Measurements from ENCODE around the gene PLEKHH1. TPM values are rescaled to one million over a fixed set of nuclear protein-coding genes. Genes with fewer than 3 reads are reported as not detected.

Gene PLEKHH1
- total RNA-seq, 1 donor from 2014 or later: 0.20 TPM

- Mint-ChIP-seq H3K9me3 (no peaks in the 10 kb centered on the region), H3K27me3 (no peaks in the 10 kb centered on the region), H3K4me3 (peak overlapping the region; percentile 88), H3K4me1 (peaks cover 76% of the 10 kb centered on the region), H3K36me3 (ENCODE audit: low read depth) (peaks cover 13% of the 10 kb centered on the region), H3K27ac (peak overlapping the region; percentile 99)
- CTCF ChIA-PET: interaction anchor here (1.6 to 4.1 kb wide), 5 partner anchors 27 to 128 kb away, joined by 4 to 21 read pairs (median 10); partner anchors contain the start of genes ATP6V1D and PIGH
- no peak for DNase-seq
- ATAC-seq (ENCODE audit: low read depth): no peak
- no peak for TF ChIP-seq CTCF (IDR thresholded peaks at IDR 0.05)
- intact Hi-C loops (cut with micrococcal nuclease): loop anchor here (1.0 kb wide), 1 partner anchor 180 kb away; no protein-coding TSS in a partner anchor
- POLR2A ChIA-PET: interaction anchor here (1.3 to 2.2 kb wide), 4 partner anchors 22 to 60 kb away, joined by 3 to 15 read pairs (median 10); no protein-coding TSS in a partner anchor
Observed at GRCh38 chr14:67487332-67487731, 45.8 kb upstream of the PLEKHH1 start.

- intact Hi-C loops (cut with micrococcal nuclease): loop anchor here (1.0 to 2.0 kb wide), 11 partner anchors 27 to 981 kb away; partner anchors contain the start of genes ARG2, EIF2S1, PIGH and RDH11
- ATAC-seq (ENCODE audit: low read depth): peak; percentile 85
- Mint-ChIP-seq H3K27me3 (no peaks in the 10 kb centered on the region), H3K4me1 (peaks cover 85% of the 10 kb centered on the region), H3K27ac (peak within 1 kb of the TSS; percentile 99), H3K4me3 (peak within 1 kb of the TSS; percentile 88), H3K9me3 (peaks cover 3% of the 10 kb centered on the region), H3K36me3 (ENCODE audit: low read depth) (peaks cover 16% of the 10 kb centered on the region)
- ChIA-PET CTCF (interaction anchor here (1.6 to 4.1 kb wide), 5 partner anchors 26 to 129 kb away, joined by 4 to 21 read pairs (median 10); partner anchors contain the start of genes ATP6V1D and PIGH), POLR2A (interaction anchor here (0.6 to 2.2 kb wide), 12 partner anchors 9 to 329 kb away, joined by 3 to 15 read pairs (median 4); partner anchors contain the start of genes ATP6V1D, EIF2S1 and PIGH)
- peak; percentile 84 for DNase-seq
- no peak for TF ChIP-seq CTCF (IDR thresholded peaks at IDR 0.05)
Observed at GRCh38 chr14:67487937-67488893, 44.9 kb upstream of the PLEKHH1 start, which contains the start of gene TMEM229B. Gene TMEM229B (minus strand): TSS chr14:67488721. CDS start chr14:67473923, 14,798 bp downstream.

GRCh38 chr14:67490196-67490595 is 42.9 kb upstream of the PLEKHH1 start:
- Mint-ChIP-seq H3K4me1 (peaks cover 81% of the 10 kb centered on the region), H3K36me3 (ENCODE audit: low read depth) (peaks cover 16% of the 10 kb centered on the region), H3K9me3 (peaks cover 6% of the 10 kb centered on the region), H3K4me3 (peak overlapping the region; percentile 28), H3K27ac (peak overlapping the region; percentile 99), H3K27me3 (no peaks in the 10 kb centered on the region)
- CTCF ChIA-PET: interaction anchor here (4.1 kb wide), 1 partner anchor 81 kb away, joined by 21 read pairs; no protein-coding TSS in a partner anchor
- ATAC-seq (ENCODE audit: low read depth): no peak
- intact Hi-C loops (cut with micrococcal nuclease): no loop called here
- TF ChIP-seq CTCF (IDR thresholded peaks at IDR 0.05): no peak
- no peak for DNase-seq
- POLR2A ChIA-PET: no interaction called here

- DNase-seq (no peak), ATAC-seq (ENCODE audit: low read depth) (no peak)
- intact Hi-C loops (cut with micrococcal nuclease): no loop called here
- peak overlapping the region; percentile 35 for H3K27ac Mint-ChIP-seq
- peaks cover 6% of the 10 kb centered on the region for H3K9me3 Mint-ChIP-seq
- no peak for TF ChIP-seq CTCF (IDR thresholded peaks at IDR 0.05)
- peaks cover 10% of the 10 kb centered on the region for H3K36me3 Mint-ChIP-seq (ENCODE audit: low read depth)
- H3K4me1 Mint-ChIP-seq: peaks cover 76% of the 10 kb centered on the region
- no peak overlapping the region for H3K4me3 Mint-ChIP-seq
- ChIA-PET POLR2A (no interaction called here), CTCF (interaction anchor here (1.1 kb wide), 1 partner anchor 21 kb away, joined by 3 read pairs; no protein-coding TSS in a partner anchor)
- H3K27me3 Mint-ChIP-seq: no peaks in the 10 kb centered on the region
Observed at GRCh38 chr14:67491285-67491684, 41.8 kb upstream of the PLEKHH1 start.
